ENCODE results near the gene TXN2. TPM values are rescaled to one million over a fixed set of nuclear protein-coding genes. Genes with fewer than 3 reads are reported as not detected.

Gene TXN2
- total RNA-seq, 2 experiments from 2014 or later = 95.5 to 99.1 TPM

Other genes with a start within 250 kb of the TXN2 start
- gene APOL2, start 242.1 kb downstream of the TXN2 start, total RNA-seq = 10 to 100 TPM; 64.5 TPM
- gene APOL1, start 228.5 kb downstream of the TXN2 start, total RNA-seq = 10 to 100 TPM; 32.0 to 37.2 TPM
- gene MYH9, start 93.7 kb downstream of the TXN2 start, total RNA-seq = 100 to 1,000 TPM; 720 to 773 TPM
- gene FOXRED2, start 25.4 kb upstream of the TXN2 start, total RNA-seq = 10 to 100 TPM; 15.7 to 16.6 TPM
- gene EIF3D, start 47.5 kb upstream of the TXN2 start, total RNA-seq = 100 to 1,000 TPM; 359 to 403 TPM
- gene CACNG2, start 222.1 kb upstream of the TXN2 start, total RNA-seq = not detected